CD4-positive, alpha-beta T cell treated with Interleukin-6 for 4 hours (primary cell): ENCODE measurements around the gene ZDHHC8.
A peak's percentile ranks its signal among the peaks of the same experiment; 100 is the strongest.

ENCODE experiments used
- DNase-seq: peaks from one replicate; pipeline ENCODE4 v3.0.0-alpha.2; 2020; ENCODE audit warnings: mixed read lengths

The ZDHHC8 gene

GRCh38 chr22:20181194-20181883, 49.7 kb downstream of the ZDHHC8 start:
- no peak for DNase-seq

- no peak for DNase-seq
Observed at GRCh38 chr22:20181884-20182236, 50.3 kb downstream of the ZDHHC8 start.

- no peak for DNase-seq
Observed at GRCh38 chr22:20182365-20182764, 50.8 kb downstream of the ZDHHC8 start.

GRCh38 chr22:20183101-20183500, 51.5 kb downstream of the ZDHHC8 start:
- no peak for DNase-seq

- DNase-seq, result no peak
Observed at GRCh38 chr22:20183823-20184222, 52.2 kb downstream of the ZDHHC8 start.

GRCh38 chr22:20184501-20185165, 53.0 kb downstream of the ZDHHC8 start:
- no peak for DNase-seq

- no peak for DNase-seq
Observed at GRCh38 chr22:20185750-20186149, 54.1 kb downstream of the ZDHHC8 start.

GRCh38 chr22:20186183-20186870, 54.7 kb downstream of the ZDHHC8 start:
- no peak for DNase-seq

- DNase-seq, result no peak
Observed at GRCh38 chr22:20186871-20187546, 55.4 kb downstream of the ZDHHC8 start.

GRCh38 chr22:20187777-20188566, 56.4 kb downstream of the ZDHHC8 start:
- no peak for DNase-seq

GRCh38 chr22:20188567-20188877, 56.9 kb downstream of the ZDHHC8 start:
- no peak for DNase-seq

GRCh38 chr22:20191000-20191515, 59.5 kb downstream of the ZDHHC8 start:
- DNase-seq, result no peak

GRCh38 chr22:20191803-20192202, 60.2 kb downstream of the ZDHHC8 start:
- no peak for DNase-seq

GRCh38 chr22:20192293-20192971, 60.8 kb downstream of the ZDHHC8 start:
- no peak for DNase-seq

GRCh38 chr22:20192972-20193760, 61.6 kb downstream of the ZDHHC8 start:
- DNase-seq, result no peak

GRCh38 chr22:20193761-20194494, 62.3 kb downstream of the ZDHHC8 start:
- DNase-seq, result no peak

- DNase-seq, result peak; percentile 9
Observed at GRCh38 chr22:20194681-20195593, 63.3 kb downstream of the ZDHHC8 start.

- no peak for DNase-seq
Observed at GRCh38 chr22:20196094-20196842, 64.7 kb downstream of the ZDHHC8 start.
